Activated T-helper 1 cell treated with anti-CD3 and anti-CD28 coated beads, Interleukin-2, amount 50 U/mL, for 16 hours (primary cell): ENCODE results near the gene CHML.

Source experiments
- DNase-seq, 2 donors: peaks; one replicate each; pipeline ENCODE4 v3.0.0-alpha.2; 2020; ENCODE audit warnings: low read depth in 1 of 2, low spot score in 1 of 2

The CHML gene

GRCh38 chr1:241592273-241592958, 47.8 kb downstream of the CHML start:
- no peak for DNase-seq

- no peak for DNase-seq
Measured at GRCh38 chr1:241591736-241592135, 48.4 kb downstream of the CHML start.

- no peak for DNase-seq
Measured at GRCh38 chr1:241591317-241591716, 48.9 kb downstream of the CHML start.

GRCh38 chr1:241590719-241591118, 49.5 kb downstream of the CHML start:
- DNase-seq, result no peak
